GM12891 (cell line): ENCODE results near the gene MPP1.

Experiments
- POLR2AphosphoS5 ChIP-seq: IDR thresholded peaks from 2 replicates; pipeline ENCODE4 v1.6.1; 2011; ENCODE audit warnings: low read depth, low read length, control low read depth
- TAF1 ChIP-seq: IDR thresholded peaks from 2 replicates; pipeline ENCODE4 v1.6.1; 2011; ENCODE audit warnings: low read depth, low read length, control low read depth

DNA sequence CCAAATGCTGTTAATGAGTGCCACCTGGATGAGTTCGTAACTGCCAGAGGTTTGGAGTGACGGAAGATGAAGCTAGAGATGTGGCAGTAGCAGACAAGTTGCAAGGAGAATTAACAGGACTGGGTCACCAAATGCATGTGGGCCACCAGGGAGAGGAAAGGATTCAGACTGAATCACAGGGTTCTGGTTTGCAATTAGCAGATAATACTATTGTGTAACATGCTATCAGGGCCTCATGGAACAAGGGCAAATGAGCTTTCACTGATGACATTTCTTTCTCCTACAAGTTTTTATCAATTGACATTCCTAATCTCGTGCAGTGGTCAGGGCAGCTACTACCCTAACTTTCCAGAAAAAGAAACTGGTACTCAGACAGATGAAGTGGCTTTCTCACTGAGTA, 75.8 kb downstream of the MPP1 start:
- TF ChIP-seq POLR2AphosphoS5 = no peak
- no peak for TF ChIP-seq TAF1
